ENCODE measurements around the gene ATAD2B.

ATAD2B gene

GRCh38 chr2:23918837-23919489, 8.0 kb downstream of the ATAD2B start:
- H3K27me3 ChIP-seq = no peaks in the 10 kb centered on the region
- no peak overlapping the region for H3K27ac ChIP-seq
- no peaks in the 10 kb centered on the region for H3K9me3 ChIP-seq
- no peak overlapping the region for H3K4me3 ChIP-seq
- no peak for DNase-seq
- intact Hi-C loops (cut with DNase I; ENCODE audit: low total_unique reads) = no loop called here
- no peaks in the 10 kb centered on the region for H3K36me3 ChIP-seq
- peaks cover 0 to 64% (median 15%) of the 10 kb centered on the region in 4 donors for H3K4me1 ChIP-seq
- TF ChIP-seq, protein P1, sequence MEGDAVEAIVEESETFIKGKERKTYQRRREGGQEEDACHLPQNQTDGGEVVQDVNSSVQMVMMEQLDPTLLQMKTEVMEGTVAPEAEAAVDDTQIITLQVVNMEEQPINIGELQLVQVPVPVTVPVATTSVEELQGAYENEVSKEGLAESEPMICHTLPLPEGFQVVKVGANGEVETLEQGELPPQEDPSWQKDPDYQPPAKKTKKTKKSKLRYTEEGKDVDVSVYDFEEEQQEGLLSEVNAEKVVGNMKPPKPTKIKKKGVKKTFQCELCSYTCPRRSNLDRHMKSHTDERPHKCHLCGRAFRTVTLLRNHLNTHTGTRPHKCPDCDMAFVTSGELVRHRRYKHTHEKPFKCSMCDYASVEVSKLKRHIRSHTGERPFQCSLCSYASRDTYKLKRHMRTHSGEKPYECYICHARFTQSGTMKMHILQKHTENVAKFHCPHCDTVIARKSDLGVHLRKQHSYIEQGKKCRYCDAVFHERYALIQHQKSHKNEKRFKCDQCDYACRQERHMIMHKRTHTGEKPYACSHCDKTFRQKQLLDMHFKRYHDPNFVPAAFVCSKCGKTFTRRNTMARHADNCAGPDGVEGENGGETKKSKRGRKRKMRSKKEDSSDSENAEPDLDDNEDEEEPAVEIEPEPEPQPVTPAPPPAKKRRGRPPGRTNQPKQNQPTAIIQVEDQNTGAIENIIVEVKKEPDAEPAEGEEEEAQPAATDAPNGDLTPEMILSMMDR (IDR thresholded peaks at IDR 0.05) = no peak

DNA sequence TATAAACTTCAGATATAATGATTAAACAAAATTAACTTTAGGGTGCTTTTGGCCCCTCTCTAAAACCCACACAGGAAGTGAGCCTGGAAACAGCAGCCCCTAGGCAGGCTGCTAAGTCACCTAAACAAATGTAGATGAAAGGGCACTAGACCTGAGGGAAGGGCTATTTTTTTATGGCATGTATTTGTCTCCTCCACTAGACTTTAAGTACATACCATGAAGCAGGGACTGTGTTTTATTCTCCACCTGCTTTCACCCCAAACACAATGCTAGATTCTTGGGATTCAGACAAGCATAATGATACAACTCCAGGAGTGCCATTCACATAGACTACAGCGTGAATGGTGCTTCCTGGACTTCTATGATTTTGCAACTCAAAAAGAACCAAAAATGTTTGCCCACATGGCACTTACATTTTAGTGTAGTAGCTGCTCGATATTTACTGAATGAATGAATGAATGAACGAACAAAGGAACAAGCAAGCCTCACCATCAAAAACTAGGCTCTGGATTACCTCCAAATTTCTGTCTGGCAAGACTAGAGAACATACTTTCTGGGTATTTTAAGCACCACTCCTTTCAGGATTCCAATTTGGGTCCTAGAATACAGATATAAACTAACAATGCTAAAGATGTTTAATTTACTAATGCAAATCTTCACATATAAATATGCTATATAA, 10.1 kb downstream of the ATAD2B start:
- Histone ChIP-seq H3K4me3 (no peak overlapping the region), H3K27me3 (no peaks in the 10 kb centered on the region), H3K4me1 (peaks cover 0 to 60% (median 15%) of the 10 kb centered on the region in 4 donors), H3K9me3 (no peaks in the 10 kb centered on the region), H3K36me3 (no peaks in the 10 kb centered on the region), H3K27ac (peak overlapping the region in 1 of 2 donors; percentile 15)
- TF ChIP-seq, protein P1 (IDR thresholded peaks at IDR 0.05) = no peak
- no peak for DNase-seq
- intact Hi-C loops (cut with DNase I; ENCODE audit: low total_unique reads) = no loop called here

DNA sequence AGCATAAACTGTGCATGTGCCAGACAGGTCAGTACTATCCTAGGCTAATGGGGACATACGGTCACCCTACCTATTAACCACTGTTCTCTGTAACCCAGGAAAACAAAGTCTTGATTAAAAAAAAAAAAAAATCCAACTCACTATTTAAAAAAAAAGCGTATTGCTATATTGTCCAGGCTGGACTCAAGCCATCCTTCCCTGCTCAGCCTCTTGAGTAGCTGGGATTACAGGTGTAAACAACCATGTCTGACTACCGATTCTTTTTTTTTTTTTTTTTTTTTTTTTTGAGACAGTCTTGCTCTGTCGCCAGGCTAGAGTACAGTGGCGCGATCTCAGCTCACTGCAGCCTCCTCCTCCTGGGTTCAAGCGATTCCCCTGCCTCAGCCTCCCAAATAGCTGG, 11.6 kb downstream of the ATAD2B start:
- no peak overlapping the region for H3K4me3 ChIP-seq
- no peaks in the 10 kb centered on the region for H3K27me3 ChIP-seq
- TF ChIP-seq, protein P1 (IDR thresholded peaks at IDR 0.05) = no peak
- no peaks in the 10 kb centered on the region for H3K9me3 ChIP-seq
- no peaks in the 10 kb centered on the region for H3K36me3 ChIP-seq
- DNase-seq = no peak
- no peak overlapping the region for H3K27ac ChIP-seq
- intact Hi-C loops (cut with DNase I; ENCODE audit: low total_unique reads) = no loop called here
- H3K4me1 ChIP-seq = peaks cover 0 to 54% (median 19%) of the 10 kb centered on the region in 4 donors

- Histone ChIP-seq H3K4me1 (peaks cover 0 to 24% (median 11%) of the 10 kb centered on the region in 4 donors), H3K27ac (no peak overlapping the region), H3K27me3 (no peaks in the 10 kb centered on the region), H3K9me3 (no peaks in the 10 kb centered on the region), H3K36me3 (no peaks in the 10 kb centered on the region), H3K4me3 (no peak overlapping the region)
- TF ChIP-seq, protein P1 (IDR thresholded peaks at IDR 0.05) = no peak
- intact Hi-C loops (cut with DNase I; ENCODE audit: low total_unique reads) = no loop called here
- no peak for DNase-seq
Observed at GRCh38 chr2:23912054-23912453, 14.9 kb downstream of the ATAD2B start.

GRCh38 chr2:23905155-23905554, 21.8 kb downstream of the ATAD2B start:
- intact Hi-C loops (cut with DNase I; ENCODE audit: low total_unique reads) = no loop called here
- Histone ChIP-seq H3K27ac (peak overlapping the region; percentile 20 to 26), H3K4me1 (peaks cover 0 to 53% (median 18%) of the 10 kb centered on the region in 4 donors)

More at GRCh38 chr2:23905155-23905554, 21.8 kb downstream of the ATAD2B start:
- TF ChIP-seq, protein P1 (IDR thresholded peaks at IDR 0.05) = no peak
- DNase-seq = no peak
- Histone ChIP-seq H3K27me3 (no peaks in the 10 kb centered on the region), H3K36me3 (no peaks in the 10 kb centered on the region), H3K9me3 (no peaks in the 10 kb centered on the region), H3K4me3 (no peak overlapping the region)

Data from tibial artery (tissue), 4 donors.